ENCODE data around the gene ARHGAP1. TPM values are rescaled to one million over a fixed set of nuclear protein-coding genes. Genes with fewer than 3 reads are reported as not detected.

Gene ARHGAP1
- total and polyA plus RNA-seq, 2 donors (not counting 3 experiments of a cell fraction or from before 2014, with no cell fraction given), result 30.9 to 58.2 TPM

DNA sequence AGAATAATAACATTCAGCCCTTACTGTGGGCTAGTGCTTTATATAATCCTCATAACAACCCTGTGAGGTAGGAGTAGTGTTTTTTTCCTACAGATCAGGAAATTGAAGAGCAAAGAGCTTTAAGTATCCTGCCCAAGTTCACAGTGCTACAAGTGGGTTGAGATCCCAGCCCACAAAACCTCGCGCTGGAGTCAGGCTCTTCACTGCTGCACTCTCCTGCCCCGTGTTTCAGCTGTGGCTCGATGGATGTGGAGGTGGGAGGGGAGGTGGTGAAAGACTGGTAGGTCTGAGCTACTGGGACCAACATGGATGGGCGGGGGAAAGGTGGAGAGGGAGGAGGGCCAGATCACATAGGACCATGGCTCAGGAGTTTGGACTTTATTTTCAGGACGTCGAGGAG is 6.5 kb upstream of the ARHGAP1 start:
- no peak for FAIRE-seq
- Histone ChIP-seq H3K9ac (replicated peaks; ENCODE audit: extremely low read depth, insufficient read depth, low read length) (no peak overlapping the region), H3K4me2 (ENCODE audit: insufficient read depth, low read length) (no peak overlapping the region), H2AFZ (ENCODE audit: low read depth, low read length) (no peak overlapping the region), H3K79me2 (ENCODE audit: control insufficient read depth, insufficient read depth, low read length) (peaks cover 12% of the 10 kb centered on the region), H3K9me1 (replicated peaks; ENCODE audit: control insufficient read depth, extremely low read depth, insufficient read depth, low read length) (no peaks in the 10 kb centered on the region), H3K4me1 (ENCODE audit: control insufficient read depth, extremely low read depth, insufficient read depth, low read length) (peaks cover under 1% of the 10 kb centered on the region), H3K9me3 (replicated peaks; ENCODE audit: control insufficient read depth, insufficient read depth, low read length) (no peaks in the 10 kb centered on the region), H3K4me3 (replicated peaks in 1 of 3; ENCODE audit: insufficient read depth in 1 of 3, low read depth in 1 of 3, low read length in 3 of 3) (no peak overlapping the region), H4K20me1 (replicated peaks; ENCODE audit: control insufficient read depth, extremely low read depth, insufficient read depth, low read length) (no peaks in the 10 kb centered on the region), H3K27ac (ENCODE audit: insufficient read depth, low read depth, low read length) (no peak overlapping the region), H3K27me3 (ENCODE audit: control insufficient read depth in 2 of 2, insufficient read depth in 2 of 2, low read length in 2 of 2) (no peaks in the 10 kb centered on the region), H3K36me3 (ENCODE audit: control insufficient read depth in 2 of 2, extremely low read depth in 1 of 2, insufficient read depth in 2 of 2, low read length in 2 of 2) (peaks cover 7 to 36% of the 10 kb centered on the region in 2 experiments)
- ChIA-PET POLR2A (no interaction called here), CTCF (interaction anchor here (1.2 kb wide), 1 partner anchor 14 kb away, joined by 3 read pairs; no protein-coding TSS in a partner anchor)
- no TSS peak for BruUV-seq (replicated peaks)
- intact Hi-C loops (cut with micrococcal nuclease) (no loop called here), dilution Hi-C loops (cut with MboI; ENCODE audit: extremely low pct_ligation_motif_present, low sequenced_read_pairs) (no loop called here)
- no peak for TF ChIP-seq MYC (IDR thresholded peaks at IDR 0.05; ENCODE audit: low read depth, low read length)
- TF ChIP-seq, protein P1, sequence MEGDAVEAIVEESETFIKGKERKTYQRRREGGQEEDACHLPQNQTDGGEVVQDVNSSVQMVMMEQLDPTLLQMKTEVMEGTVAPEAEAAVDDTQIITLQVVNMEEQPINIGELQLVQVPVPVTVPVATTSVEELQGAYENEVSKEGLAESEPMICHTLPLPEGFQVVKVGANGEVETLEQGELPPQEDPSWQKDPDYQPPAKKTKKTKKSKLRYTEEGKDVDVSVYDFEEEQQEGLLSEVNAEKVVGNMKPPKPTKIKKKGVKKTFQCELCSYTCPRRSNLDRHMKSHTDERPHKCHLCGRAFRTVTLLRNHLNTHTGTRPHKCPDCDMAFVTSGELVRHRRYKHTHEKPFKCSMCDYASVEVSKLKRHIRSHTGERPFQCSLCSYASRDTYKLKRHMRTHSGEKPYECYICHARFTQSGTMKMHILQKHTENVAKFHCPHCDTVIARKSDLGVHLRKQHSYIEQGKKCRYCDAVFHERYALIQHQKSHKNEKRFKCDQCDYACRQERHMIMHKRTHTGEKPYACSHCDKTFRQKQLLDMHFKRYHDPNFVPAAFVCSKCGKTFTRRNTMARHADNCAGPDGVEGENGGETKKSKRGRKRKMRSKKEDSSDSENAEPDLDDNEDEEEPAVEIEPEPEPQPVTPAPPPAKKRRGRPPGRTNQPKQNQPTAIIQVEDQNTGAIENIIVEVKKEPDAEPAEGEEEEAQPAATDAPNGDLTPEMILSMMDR (IDR thresholded peaks at IDR 0.05; ENCODE audit: extremely low read depth in 1 of 2, insufficient read depth in 1 of 2, low read depth in 1 of 2, low read length in 2 of 2), result no peak
- TF ChIP-seq GATA2 (IDR thresholded peaks at IDR 0.05; ENCODE audit: insufficient read depth, insufficient read length, low read depth, low read length), result no peak
- no peak for TF ChIP-seq POLR2A (IDR thresholded peaks at IDR 0.05; ENCODE audit: low read depth, low read length)
- TF ChIP-seq, protein P2, sequence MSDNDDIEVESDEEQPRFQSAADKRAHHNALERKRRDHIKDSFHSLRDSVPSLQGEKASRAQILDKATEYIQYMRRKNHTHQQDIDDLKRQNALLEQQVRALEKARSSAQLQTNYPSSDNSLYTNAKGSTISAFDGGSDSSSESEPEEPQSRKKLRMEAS (IDR thresholded peaks at IDR 0.05; ENCODE audit: insufficient read depth, insufficient read length), result no peak
- TF ChIP-seq FOS (IDR thresholded peaks at IDR 0.05; ENCODE audit: borderline replicate concordance, insufficient read depth, low read length), result no peak
- TF ChIP-seq JUN (IDR thresholded peaks at IDR 0.05; ENCODE audit: borderline replicate concordance, insufficient read depth, insufficient read length, low read depth), result no peak
- no peak for TF ChIP-seq EZH2 (IDR thresholded peaks at IDR 0.05; ENCODE audit: borderline replicate concordance, low read depth, low read length, severe bottlenecking)
- no peak for TF ChIP-seq POLR2AphosphoS5 (IDR thresholded peaks at IDR 0.05; ENCODE audit: insufficient read depth, low read depth, low read length)
- DNase-seq (ENCODE audit: low read depth, low spot score), result no peak
